GM18498 (cell line): ENCODE data around the gene DRD4.

Experiments used
- ATAC-seq: cut with Tn5 transposase; IDR thresholded peaks from one replicate; pipeline ENCODE4 v1.9.1; 2021; ENCODE audit warnings: mild to moderate bottlenecking, moderate library complexity; ENCODE audit not compliant: unreplicated experiment

Gene DRD4

GRCh38 chr11:636511-637332 is at the start of gene DRD4:
Gene DRD4 (plus strand): TSS chr11:637269. CDS start chr11:637305, 36 bp downstream.
- ATAC-seq = no peak

- ATAC-seq = no peak
These were observed 49.5 kb upstream of the DRD4 start for GRCh38 chr11:587546-587945.

GRCh38 chr11:587978-588380 is 49.1 kb upstream of the DRD4 start:
- ATAC-seq = no peak

- no peak for ATAC-seq
These were observed 47.3 kb upstream of the DRD4 start for GRCh38 chr11:589798-590197.

GRCh38 chr11:590997-591396 is 46.1 kb upstream of the DRD4 start:
- no peak for ATAC-seq

GRCh38 chr11:592501-592900 is 44.6 kb upstream of the DRD4 start:
- ATAC-seq = no peak

- ATAC-seq = no peak
These were observed 44.2 kb upstream of the DRD4 start for GRCh38 chr11:592918-593317.

GRCh38 chr11:593347-593746 is 43.7 kb upstream of the DRD4 start:
- ATAC-seq = no peak

- no peak for ATAC-seq
These were observed 41.7 kb upstream of the DRD4 start for GRCh38 chr11:595400-595799.

- ATAC-seq = no peak
These were observed 40.7 kb upstream of the DRD4 start for GRCh38 chr11:596374-596773.

GRCh38 chr11:597166-597725 is 39.8 kb upstream of the DRD4 start:
- ATAC-seq = no peak

GRCh38 chr11:598005-598680 is 38.9 kb upstream of the DRD4 start:
- no peak for ATAC-seq

- no peak for ATAC-seq
These were observed 35.4 kb upstream of the DRD4 start for GRCh38 chr11:601573-602245.

- ATAC-seq = no peak
These were observed 33.9 kb upstream of the DRD4 start for GRCh38 chr11:603154-603553.

- no peak for ATAC-seq
These were observed 31.6 kb upstream of the DRD4 start for GRCh38 chr11:605286-606129.

GRCh38 chr11:606245-606644 is 30.8 kb upstream of the DRD4 start:
- ATAC-seq = no peak

- no peak for ATAC-seq
These were observed 29.9 kb upstream of the DRD4 start for GRCh38 chr11:607020-607780.

GRCh38 chr11:607971-608659 is 29.0 kb upstream of the DRD4 start:
- ATAC-seq = no peak

GRCh38 chr11:608791-609251 is 28.2 kb upstream of the DRD4 start:
- no peak for ATAC-seq
